HG03095 (cell line): ENCODE data around the gene TFB1M.

Experiments
- ATAC-seq: cut with Tn5 transposase; IDR thresholded peaks from one replicate; pipeline ENCODE4 v1.9.1; 2021; ENCODE audit warnings: moderate library complexity; ENCODE audit not compliant: unreplicated experiment

Gene TFB1M

DNA sequence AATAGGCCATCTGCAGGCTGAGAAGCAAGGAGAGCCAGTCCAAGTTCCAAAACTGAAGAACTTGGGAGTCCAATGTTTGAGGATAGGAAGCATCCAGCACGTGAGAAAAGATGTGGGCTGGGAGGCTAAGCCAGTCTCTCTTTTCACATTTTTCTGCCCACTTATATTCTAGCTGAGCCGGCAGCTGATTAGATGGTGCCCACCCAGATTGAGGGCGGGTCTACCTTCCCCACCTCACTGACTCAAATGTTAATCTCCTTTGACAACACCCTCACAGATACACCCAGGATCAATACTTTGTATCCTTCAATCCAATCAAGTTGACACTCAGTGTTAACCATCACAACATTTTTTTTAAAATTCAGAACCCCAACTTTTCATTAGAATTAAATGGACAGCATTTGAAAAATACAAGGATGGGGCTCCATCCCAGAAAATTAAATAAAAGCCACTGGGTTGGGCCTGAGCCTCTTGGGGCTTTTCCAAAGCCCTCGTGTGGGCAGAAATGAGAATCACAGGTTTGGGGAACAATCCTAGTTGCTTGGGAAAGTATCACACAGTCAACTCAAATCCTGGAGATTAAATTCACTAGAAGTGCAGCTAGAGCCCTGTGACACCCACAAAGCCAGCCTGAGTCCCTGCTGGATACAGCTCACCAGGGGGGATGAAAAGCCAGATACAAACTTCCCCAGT is 48.3 kb downstream of the TFB1M start:
- no peak for ATAC-seq

DNA sequence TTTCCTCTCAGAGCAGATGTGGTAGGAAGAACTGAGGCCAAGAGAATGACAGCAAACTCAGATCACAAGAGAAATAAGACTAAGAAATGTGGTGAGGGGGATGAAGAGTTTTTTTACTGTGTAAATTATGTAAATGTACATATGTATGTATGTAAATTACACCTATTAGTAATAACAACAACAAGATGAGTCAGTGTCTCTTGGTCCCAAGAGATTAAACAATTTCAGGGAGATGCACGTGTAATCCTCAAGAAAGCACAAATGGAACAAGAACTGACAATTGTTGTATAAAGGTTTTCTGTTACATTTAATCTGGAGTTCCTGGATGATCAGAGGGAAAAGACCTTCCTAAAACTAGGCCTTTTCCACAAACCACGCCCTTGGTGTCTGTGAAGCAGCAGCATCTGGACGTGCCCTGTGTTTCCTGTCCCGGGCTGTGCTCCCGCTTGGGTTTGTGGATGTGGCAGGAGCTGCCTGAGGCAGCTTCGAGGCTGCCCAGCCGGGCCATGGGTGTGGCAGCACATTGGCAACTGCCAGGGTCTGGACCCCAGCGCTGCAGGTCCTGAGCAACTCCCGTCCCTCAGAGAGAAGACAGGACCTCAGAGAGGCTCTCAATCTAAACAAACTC is 49.5 kb downstream of the TFB1M start:
- ATAC-seq, result no peak

GRCh38 chr6:155263373-155264063 is 50.8 kb downstream of the TFB1M start, which contains the start of gene CLDN20:
Gene CLDN20, plus strand, starts transcription at chr6:155264013. Its CDS starts 11,707 bp downstream, at chr6:155275720.
- no peak for ATAC-seq

GRCh38 chr6:155262655-155263054 is 51.6 kb downstream of the TFB1M start:
- no peak for ATAC-seq

DNA sequence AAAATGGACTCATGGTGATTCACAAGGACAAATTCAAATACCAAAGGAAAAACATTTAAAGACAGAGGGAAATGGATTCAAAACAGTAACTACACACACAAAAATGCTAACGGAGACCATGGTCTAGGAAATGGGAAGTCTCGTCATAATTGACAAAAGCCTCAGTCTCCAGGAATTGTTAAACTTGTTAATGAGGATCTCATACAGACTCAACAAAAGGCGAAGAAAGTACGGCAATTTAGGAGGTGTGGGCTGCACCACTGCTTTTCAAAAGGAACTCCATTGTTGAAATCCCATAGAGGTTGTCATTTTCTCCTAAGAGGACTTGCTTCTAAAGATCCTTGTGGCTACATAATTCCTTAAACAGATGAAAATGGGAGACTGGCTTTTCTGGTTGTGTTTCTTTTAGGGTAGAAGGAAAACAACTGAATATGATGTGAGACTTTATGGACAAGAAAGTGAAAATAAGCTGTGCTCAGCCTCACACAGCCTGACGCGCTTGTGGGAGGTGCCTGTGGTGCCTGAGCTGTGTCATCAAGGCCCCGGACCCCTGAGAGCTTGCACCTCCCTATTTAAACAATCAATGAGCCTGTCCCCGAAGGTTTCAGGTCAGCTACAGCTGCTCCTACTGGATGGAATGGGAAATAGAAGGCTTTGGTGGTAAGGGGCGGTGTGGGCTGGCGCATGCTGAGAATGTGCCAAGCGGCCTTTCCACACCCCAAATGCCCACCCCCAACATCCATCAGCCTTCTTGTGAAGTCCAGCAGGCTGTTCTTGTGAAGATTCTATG is 53.0 kb downstream of the TFB1M start:
- peak; percentile 47 for ATAC-seq

GRCh38 chr6:155260686-155261085 is 53.6 kb downstream of the TFB1M start:
- peak; percentile 64 for ATAC-seq

DNA sequence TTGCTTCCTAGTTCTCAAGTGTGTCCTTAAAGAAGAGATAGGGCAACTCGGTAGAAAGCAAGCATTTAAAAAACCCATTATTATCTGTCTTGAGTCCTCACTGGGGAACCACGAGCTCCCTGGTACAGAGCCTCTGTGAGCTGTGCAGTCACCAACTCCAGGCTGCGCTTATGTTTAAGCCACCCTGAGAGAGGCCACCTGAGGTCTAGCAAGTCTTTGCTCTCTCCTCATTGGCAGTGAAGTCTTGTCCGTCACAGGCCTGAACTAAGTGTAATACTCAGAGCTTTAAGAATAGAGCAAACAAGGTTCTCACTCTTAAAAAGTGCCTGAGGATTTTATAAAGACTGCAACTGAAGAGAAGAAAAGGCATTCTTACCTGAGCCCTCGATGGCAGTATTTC is 54.4 kb downstream of the TFB1M start:
- ATAC-seq, result no peak

DNA sequence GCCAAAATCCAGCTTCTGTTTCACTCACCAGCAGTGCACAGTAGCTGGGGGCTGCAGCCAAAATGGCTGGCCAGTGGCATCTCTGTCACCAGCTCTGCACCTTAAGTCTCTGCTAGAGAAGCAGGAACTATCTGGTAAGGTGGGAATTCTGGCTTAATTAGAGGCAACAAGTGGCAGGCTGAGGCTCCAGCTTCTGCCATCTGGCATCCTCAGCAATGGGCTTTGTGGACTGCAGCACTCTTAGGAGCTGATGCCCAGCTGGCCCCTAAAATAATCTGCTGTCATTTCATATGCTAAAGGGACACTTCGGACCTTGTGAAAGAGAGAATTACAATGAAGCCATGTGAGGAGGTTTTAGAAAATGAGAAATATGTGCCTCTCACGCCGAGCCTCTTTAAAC is 55.1 kb downstream of the TFB1M start:
- no peak for ATAC-seq

DNA sequence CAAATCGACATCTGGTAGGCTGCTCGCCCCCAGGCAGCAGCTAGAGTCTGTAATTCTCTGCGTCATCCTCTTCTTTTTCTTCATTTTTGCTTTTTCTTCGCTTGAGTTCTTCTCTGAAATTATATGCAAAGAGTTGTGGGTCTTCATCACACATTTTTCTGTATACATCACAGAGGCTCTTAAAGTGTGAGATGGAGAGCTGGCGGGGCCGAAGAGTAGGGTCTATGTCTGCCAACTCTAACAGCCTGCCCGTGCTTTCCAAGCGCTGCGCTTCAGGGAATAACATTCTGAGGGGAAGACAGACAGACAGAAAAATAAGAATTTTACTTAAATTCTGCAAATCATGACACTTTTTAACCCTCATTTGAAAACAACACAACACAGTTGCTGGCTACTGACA is 56.5 kb downstream of the TFB1M start:
- no peak for ATAC-seq

DNA sequence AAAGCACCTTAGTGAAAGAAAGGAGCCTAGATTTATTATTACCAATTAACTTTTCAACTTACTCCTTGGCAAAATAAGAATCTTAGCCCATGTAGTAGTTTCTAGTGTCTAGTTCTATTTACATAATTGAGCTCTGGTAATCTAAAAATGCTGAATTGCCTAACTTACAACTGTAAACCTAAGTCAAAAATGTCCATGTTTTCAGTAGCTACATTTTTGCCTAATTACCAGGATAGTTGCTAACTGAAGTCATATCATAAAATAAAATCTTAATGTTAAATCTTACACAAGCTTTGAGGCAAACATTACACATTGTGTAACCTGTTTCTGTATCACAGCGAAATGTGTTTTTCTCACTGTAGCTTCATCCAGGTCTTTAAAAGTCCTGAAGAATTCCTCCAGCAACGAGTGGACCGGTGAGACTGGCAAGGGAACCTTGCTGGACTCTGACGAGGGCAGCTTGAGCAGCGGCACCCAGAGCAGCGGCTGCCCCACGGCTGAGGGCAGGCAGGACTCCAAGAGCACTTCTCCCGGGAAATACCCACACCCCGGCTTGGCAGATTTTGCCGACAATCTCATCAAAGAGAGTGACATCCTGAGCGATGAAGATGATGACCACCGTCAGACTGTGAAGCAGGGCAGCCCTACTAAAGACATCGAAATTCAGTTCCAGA is 58.0 kb downstream of the TFB1M start:
- no peak for ATAC-seq

DNA sequence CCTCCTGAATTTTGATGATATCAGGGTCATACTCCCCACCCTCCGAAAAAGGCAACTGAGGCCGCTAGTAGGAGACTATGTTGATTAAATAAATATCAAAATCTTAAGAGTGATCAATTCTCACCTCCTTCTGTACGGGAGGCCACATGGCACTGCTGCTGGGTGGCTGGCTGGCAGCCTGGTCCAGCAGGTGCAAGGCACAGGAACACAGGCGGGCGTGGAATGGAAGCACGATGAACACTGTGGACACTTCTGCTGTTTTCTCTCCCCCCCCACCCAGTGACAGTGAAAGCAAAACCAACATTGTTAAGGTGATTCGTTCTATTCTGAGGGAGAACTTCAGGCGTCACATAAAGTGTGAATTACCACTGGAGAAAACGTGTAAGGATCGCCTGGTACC is 60.1 kb downstream of the TFB1M start:
- ATAC-seq, result no peak

DNA sequence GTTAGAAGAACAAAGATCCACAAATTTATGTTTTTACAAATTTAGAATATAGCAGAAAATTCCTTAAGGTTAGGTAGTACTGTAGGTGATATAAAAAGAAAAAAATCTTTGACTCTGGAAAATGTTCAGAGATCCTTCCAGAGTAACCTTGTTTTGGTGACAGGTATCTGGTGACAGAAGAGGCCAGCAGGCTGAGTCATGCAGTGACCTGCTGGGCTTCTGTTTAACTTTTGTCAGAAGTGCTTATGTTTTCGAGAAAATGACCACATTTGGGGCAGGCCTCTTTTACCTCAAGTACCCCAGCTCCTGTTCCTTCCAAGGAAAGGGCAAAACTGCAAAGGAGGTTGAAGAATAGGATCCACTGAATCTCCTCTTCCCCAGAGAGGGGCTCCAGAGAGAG is 60.9 kb downstream of the TFB1M start:
- ATAC-seq, result no peak

DNA sequence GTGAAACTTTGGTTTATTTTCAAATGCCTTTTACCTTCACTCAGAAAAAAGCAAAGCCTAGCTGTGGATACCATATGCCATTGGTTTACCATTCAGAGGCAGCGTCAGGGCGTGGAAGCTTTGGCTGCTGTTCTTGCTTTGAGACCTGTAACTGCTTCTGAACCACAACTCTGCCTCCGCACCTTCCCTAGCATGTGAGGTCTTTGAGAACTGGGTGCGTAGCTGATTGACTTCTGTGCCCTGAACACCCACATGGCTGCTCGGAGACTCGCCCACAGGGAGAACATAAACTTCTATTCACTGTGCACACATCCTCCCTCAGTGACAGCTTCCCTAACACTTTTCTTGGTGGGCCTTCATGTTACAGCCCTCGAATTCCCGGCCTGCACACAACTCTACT is 61.7 kb downstream of the TFB1M start:
- ATAC-seq, result no peak

DNA sequence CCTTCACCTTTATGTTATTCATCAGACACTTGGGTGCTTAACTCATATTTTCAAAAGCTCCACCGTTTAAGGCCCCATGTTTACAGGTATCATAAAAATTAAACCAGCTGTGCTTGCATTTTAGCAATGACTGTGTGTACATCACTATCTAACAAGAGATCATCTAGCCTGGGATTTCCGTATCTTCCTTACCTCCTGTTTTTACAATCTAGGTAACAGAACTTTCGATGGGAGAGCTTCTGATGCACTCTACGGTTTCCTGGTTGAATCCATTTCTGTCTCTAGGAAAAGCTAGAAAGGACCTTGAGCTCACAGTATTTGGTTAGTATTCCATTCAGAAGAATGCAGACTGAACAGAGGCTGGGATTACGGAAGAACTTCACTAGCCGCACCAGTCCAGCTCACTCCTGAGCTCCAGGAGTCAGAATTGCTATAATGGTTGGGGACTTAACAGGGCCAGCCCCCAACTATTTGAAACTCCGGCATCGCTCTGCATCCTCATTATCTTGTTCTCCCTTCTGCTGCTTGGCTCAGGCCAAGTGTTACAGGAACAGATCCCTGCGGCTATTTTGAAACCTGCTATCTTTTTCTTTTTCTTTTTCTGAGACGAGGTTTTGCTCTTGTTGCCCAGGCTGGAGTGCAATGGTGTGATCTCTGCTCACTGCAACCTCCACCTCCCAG is 63.4 kb downstream of the TFB1M start:
- ATAC-seq, result no peak

- peak; percentile 70 for ATAC-seq
Measured at GRCh38 chr6:155248008-155249001, 66.0 kb downstream of the TFB1M start.

GRCh38 chr6:155247618-155248007 is 66.7 kb downstream of the TFB1M start:
- ATAC-seq, result no peak

- ATAC-seq, result no peak
Measured at GRCh38 chr6:155246825-155247224, 67.5 kb downstream of the TFB1M start.

GRCh38 chr6:155245831-155246230 is 68.5 kb downstream of the TFB1M start:
- ATAC-seq, result no peak

- ATAC-seq, result no peak
Measured at GRCh38 chr6:155245193-155245592, 69.1 kb downstream of the TFB1M start.
